ENCODE results near the gene CMTM4.

Gene CMTM4

GRCh38 chr16:66660422-66661209 is 35.9 kb downstream of the CMTM4 start:
- CTCF ChIA-PET: interaction anchor here (1.2 to 4.2 kb wide), 5 partner anchors 9 to 77 kb away, joined by 3 to 67 read pairs (median 4); no protein-coding TSS in a partner anchor
- no peak for TF ChIP-seq CTCF (IDR thresholded peaks at IDR 0.05; ENCODE audit: control extremely low read depth, extremely low read depth, low read depth, missing control alignments)
- no peak for DNase-seq (ENCODE audit: extremely low spot score)
- POLR2A ChIA-PET: no interaction called here

DNA sequence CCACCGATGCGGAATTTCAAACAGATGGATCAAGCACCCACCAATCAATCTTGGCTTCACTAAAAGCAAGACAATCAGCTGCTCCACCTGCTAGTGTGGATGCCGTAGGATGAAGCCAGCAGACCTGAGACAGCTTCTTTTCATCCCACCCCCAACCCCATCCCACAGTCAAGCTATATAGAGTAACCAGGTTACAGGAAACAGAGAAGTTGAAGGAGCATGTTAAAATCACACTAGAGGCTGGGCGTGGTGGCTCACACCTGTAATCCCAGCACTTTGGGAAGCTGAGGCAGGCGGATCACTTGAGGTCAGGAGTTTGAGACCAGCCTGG is 37.7 kb downstream of the CMTM4 start:
- CTCF ChIA-PET: interaction anchor here (1.1 to 1.7 kb wide), 4 partner anchors 8 to 32 kb away, joined by 3 to 7 read pairs (median 4); no protein-coding TSS in a partner anchor
- POLR2A ChIA-PET: no interaction called here
- no peak for DNase-seq (ENCODE audit: extremely low spot score)
- TF ChIP-seq CTCF (IDR thresholded peaks at IDR 0.05; ENCODE audit: control extremely low read depth, extremely low read depth, low read depth, missing control alignments): no peak

DNA sequence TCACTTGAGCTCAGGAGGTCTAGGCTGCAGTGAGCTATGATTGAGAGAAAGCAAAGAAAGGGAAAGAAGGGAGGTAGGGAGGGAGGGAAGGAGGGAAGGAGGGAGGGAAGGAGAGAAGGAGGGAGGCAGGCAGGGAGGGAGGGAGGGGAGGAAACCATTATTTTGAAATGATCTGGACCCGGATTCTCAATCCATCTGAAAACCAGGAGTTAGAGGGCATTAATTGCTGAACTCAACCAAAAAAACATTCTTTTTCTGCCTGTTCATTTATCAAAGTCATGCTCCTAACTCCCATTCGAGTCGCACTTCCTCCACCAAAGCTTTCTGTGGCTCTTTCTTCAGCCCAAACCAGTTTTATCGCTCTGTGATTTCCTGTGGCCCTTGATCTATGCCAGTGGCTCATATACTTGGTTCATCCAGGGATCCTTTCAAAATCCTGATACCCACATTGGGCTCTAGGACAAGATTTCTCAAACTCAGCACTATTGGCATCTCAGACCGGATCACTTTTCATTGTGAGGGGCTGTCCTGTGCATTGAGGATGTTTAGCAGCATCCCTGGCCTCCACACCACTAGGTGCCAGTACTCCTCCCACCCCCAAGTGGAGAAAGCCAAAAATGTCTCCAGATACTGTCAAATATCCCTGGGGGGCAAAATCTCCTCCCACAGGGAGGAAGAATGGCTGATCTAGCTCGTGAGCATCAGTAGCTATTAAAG is 38.2 kb downstream of the CMTM4 start:
- no peak for TF ChIP-seq CTCF (IDR thresholded peaks at IDR 0.05; ENCODE audit: control extremely low read depth, extremely low read depth, low read depth, missing control alignments)
- ChIA-PET CTCF (interaction anchor here (0.9 to 1.7 kb wide), 5 partner anchors 8 to 50 kb away, joined by 3 to 7 read pairs (median 3); no protein-coding TSS in a partner anchor), POLR2A (no interaction called here)
- DNase-seq (ENCODE audit: extremely low spot score): no peak

GRCh38 chr16:66656547-66656946 is 40.0 kb downstream of the CMTM4 start:
- ChIA-PET POLR2A (no interaction called here), CTCF (no interaction called here)
- DNase-seq (ENCODE audit: extremely low spot score): no peak
- TF ChIP-seq CTCF (IDR thresholded peaks at IDR 0.05; ENCODE audit: control extremely low read depth, extremely low read depth, low read depth, missing control alignments): no peak

DNA sequence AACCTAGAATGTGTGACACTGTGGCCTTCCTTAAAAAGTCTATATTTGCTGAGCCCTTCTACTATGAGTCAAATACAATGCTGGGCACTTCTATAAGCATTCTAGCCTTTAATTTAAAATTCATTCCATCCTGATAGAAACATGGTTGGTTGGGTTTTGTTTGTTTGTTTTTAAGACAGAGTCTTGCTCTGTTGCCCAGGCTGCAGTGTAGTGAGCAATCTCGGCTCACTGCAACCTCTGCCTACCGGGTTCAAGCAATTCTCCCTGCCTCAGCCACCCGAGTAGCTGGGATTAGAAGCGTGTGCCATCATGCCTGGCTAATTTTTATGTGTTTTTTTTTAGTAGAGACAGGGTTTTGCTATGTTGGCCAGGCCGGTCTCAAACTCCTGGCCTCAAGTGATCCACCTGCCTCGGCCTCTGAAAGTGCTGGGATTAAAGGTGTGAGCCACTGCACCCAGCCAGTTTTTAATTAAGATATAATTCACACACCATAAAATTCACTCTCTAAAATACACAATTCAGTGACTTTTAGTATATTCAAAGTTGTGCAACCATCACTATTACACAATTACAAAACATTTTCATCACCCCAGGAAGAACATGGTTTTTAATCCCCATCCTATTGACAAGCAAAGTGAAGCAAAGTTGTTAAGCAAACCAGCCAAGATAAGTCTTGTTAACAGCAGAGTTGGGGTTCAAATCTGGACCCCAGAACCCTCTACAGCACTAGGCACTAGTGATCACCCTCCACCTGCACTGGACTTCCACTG is 42.8 kb downstream of the CMTM4 start:
- ChIA-PET CTCF (interaction anchor here (4.0 to 4.3 kb wide), 2 partner anchors 13 to 45 kb away, joined by 33 to 58 read pairs; no protein-coding TSS in a partner anchor), POLR2A (no interaction called here)
- TF ChIP-seq CTCF (IDR thresholded peaks at IDR 0.05; ENCODE audit: control extremely low read depth, extremely low read depth, low read depth, missing control alignments): no peak
- DNase-seq (ENCODE audit: extremely low spot score): no peak

DNA sequence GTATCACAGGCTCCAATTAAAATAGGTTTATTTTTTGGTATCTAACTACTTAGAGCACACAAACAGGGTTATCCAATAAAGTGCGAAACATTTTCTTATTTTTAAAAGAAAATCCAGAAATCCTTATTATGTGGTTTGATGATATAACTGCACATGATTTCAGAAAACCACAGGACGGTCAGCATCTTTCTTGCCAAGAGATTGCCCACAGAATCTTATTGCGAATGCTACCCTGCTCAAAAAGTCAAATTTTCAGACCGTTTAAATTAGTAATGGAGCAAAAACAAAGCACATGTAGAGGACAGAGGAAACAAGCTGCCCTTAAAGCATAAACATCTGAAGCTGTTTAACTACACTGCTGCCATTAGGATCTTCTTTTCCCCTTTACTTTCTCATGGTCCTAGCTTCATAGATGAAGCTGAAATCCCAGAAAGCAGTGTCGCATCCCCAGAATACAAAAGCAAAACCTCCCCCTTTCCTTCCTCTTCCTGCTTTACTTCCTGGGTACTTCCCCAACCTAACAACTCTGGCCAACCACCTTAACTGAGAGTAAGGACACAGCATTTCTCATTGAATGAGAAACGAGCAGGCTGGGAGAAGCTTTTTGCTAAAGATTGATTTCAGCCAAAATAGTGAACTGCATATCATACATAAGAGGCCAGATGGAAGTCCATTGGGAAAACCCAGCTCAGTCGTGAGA is 43.7 kb downstream of the CMTM4 start:
- ChIA-PET CTCF (interaction anchor here (0.6 to 4.3 kb wide), 5 partner anchors 9 to 215 kb away, joined by 4 to 67 read pairs (median 35); no protein-coding TSS in a partner anchor), POLR2A (no interaction called here)
- no peak for DNase-seq (ENCODE audit: extremely low spot score)
- no peak for TF ChIP-seq CTCF (IDR thresholded peaks at IDR 0.05; ENCODE audit: control extremely low read depth, extremely low read depth, low read depth, missing control alignments)

All from GM10248 (cell line).